GM19395 (cell line): ENCODE data around the gene OPRM1.
"Not testable (repeated sequence)": the region's sequence is repeated elsewhere in the genome, so short reads cannot be mapped to it uniquely, and the experiment has no call there.

Experiments used
- ATAC-seq: cut with Tn5 transposase; IDR thresholded peaks from one replicate; pipeline ENCODE4 v1.9.1; 2021; ENCODE audit warnings: mild to moderate bottlenecking, moderate library complexity; ENCODE audit not compliant: unreplicated experiment

Gene OPRM1

GRCh38 chr6:154140743-154141142, 101.7 kb downstream of the OPRM1 start:
- ATAC-seq = no peak

- ATAC-seq = peak; percentile 58
Observed at GRCh38 chr6:154143753-154144152, 104.7 kb downstream of the OPRM1 start.

GRCh38 chr6:154154389-154154967, 115.4 kb downstream of the OPRM1 start:
- no peak for ATAC-seq

- ATAC-seq = peak; percentile 76
Observed at GRCh38 chr6:154156135-154156896, 117.3 kb downstream of the OPRM1 start.

- peak; percentile 55 for ATAC-seq
Observed at GRCh38 chr6:154157082-154157481, 118.0 kb downstream of the OPRM1 start.

GRCh38 chr6:154157706-154158105, 118.7 kb downstream of the OPRM1 start:
- ATAC-seq = no peak

- ATAC-seq = no peak
Observed at GRCh38 chr6:154159126-154159525, 120.1 kb downstream of the OPRM1 start.

GRCh38 chr6:154161689-154162088, 122.6 kb downstream of the OPRM1 start:
- peak; percentile 81 for ATAC-seq

GRCh38 chr6:154164397-154164796, 125.4 kb downstream of the OPRM1 start:
- ATAC-seq = no peak

- ATAC-seq = no peak
Observed at GRCh38 chr6:154165478-154165877, 126.4 kb downstream of the OPRM1 start.

- no peak for ATAC-seq
Observed at GRCh38 chr6:154166140-154166539, 127.1 kb downstream of the OPRM1 start.

GRCh38 chr6:154167126-154167525, 128.1 kb downstream of the OPRM1 start:
- no peak for ATAC-seq

GRCh38 chr6:154169193-154169847, 130.3 kb downstream of the OPRM1 start:
- no peak for ATAC-seq

GRCh38 chr6:154170106-154170505, 131.1 kb downstream of the OPRM1 start:
- no peak for ATAC-seq

GRCh38 chr6:154172393-154172792, 133.4 kb downstream of the OPRM1 start:
- ATAC-seq = not testable (repeated sequence)

GRCh38 chr6:154179434-154179833, 140.4 kb downstream of the OPRM1 start:
- ATAC-seq = no peak

- no peak for ATAC-seq
Observed at GRCh38 chr6:154187203-154187602, 148.2 kb downstream of the OPRM1 start.

GRCh38 chr6:154187714-154188113, 148.7 kb downstream of the OPRM1 start:
- no peak for ATAC-seq

GRCh38 chr6:154196333-154196885, 157.4 kb downstream of the OPRM1 start:
- ATAC-seq = no peak

GRCh38 chr6:154197196-154197860, 158.3 kb downstream of the OPRM1 start:
- ATAC-seq = no peak

- ATAC-seq = not testable (repeated sequence)
Observed at GRCh38 chr6:154201688-154202087, 162.6 kb downstream of the OPRM1 start.
